Caco-2 (cell line): ENCODE measurements around the gene COL11A2. TPM values are rescaled to one million over a fixed set of nuclear protein-coding genes. Genes with fewer than 3 reads are reported as not detected.

ENCODE experiments used
- BruUV-seq: library from RNA; stranded (reverse); fragments of 400-500 nt; replicated peaks from 2 replicates; lab custom pipeline; 2021; lab: Mats Ljungman, UMichigan
- CTCF ChIA-PET: fragments of 300-600 bp; sonication (Branson Sonifier 250); formaldehyde crosslinking; loops from one replicate; lab custom pipeline; 2022; ENCODE audit warnings: antibody characterized with exemption; lab: Charles Lee
- POLR2A ChIA-PET: fragments of 300-600 bp; sonication (Branson Sonifier 250); formaldehyde crosslinking; loops from one replicate; lab custom pipeline; 2022; ENCODE audit warnings: antibody characterized with exemption; lab: Charles Lee
- DNase-seq, 2 experiments: peaks; one replicate each; pipeline versions ENCODE4 v3.0.0 to v3.0.0-alpha.2; 2020 to 2022
- H3K27me3 ChIP-seq: replicated peaks from 2 replicates; pipeline ENCODE4 v1.6.0; 2011; ENCODE audit warnings: low read length; ENCODE audit not compliant: control insufficient read depth, insufficient read depth
- H3K36me3 ChIP-seq: 2 replicates; pipeline ENCODE4 v1.5.1; 2011; ENCODE audit warnings: low read length; ENCODE audit not compliant: control insufficient read depth, insufficient read depth
- H3K4me1 ChIP-seq: fragments of 250-450 bp; sonication (Bioruptor Pico); 2 replicates; pipeline ENCODE4 v1.5.1; 2020; ENCODE audit warnings: mild to moderate bottlenecking
- H3K4me3 ChIP-seq: 2 replicates; pipeline ENCODE4 v1.5.1; 2011; ENCODE audit warnings: low read depth, mild to moderate bottlenecking, control low read depth, low read length
- H3K9me3 ChIP-seq: fragments of 250-450 bp; sonication (Bioruptor Pico); 2 replicates; pipeline ENCODE4 v1.5.1; 2020; ENCODE audit warnings: mild to moderate bottlenecking, moderate library complexity
- H3K27ac Mint-ChIP-seq: one replicate; pipeline ENCODE4 v1.8.0; 2022; ENCODE audit warnings: mixed read lengths; ENCODE audit not compliant: unreplicated experiment
- H3K27me3 Mint-ChIP-seq: one replicate; pipeline ENCODE4 v1.8.0; 2022; ENCODE audit warnings: mixed read lengths; ENCODE audit not compliant: insufficient read depth, unreplicated experiment
- H3K36me3 Mint-ChIP-seq: one replicate; pipeline ENCODE4 v1.8.0; 2022; ENCODE audit warnings: mild to moderate bottlenecking, mixed read lengths; ENCODE audit not compliant: insufficient read depth, unreplicated experiment
- H3K4me1 Mint-ChIP-seq: one replicate; pipeline ENCODE4 v1.8.0; 2022; ENCODE audit warnings: low read depth, mixed read lengths; ENCODE audit not compliant: unreplicated experiment
- H3K4me3 Mint-ChIP-seq: one replicate; pipeline ENCODE4 v1.8.0; 2022; ENCODE audit warnings: mild to moderate bottlenecking, moderate library complexity, mixed read lengths; ENCODE audit not compliant: unreplicated experiment
- H3K9me3 Mint-ChIP-seq: one replicate; pipeline ENCODE4 v1.8.0; 2022; ENCODE audit warnings: mixed read lengths; ENCODE audit not compliant: unreplicated experiment
- CTCF ChIP-seq, 2 experiments: fragments of 200-600 bp in 1 of 2; IDR thresholded peaks; 1 replicate in 1 of 2; 2 replicates in 1 of 2; pipeline versions ENCODE4 v1.5.1 to v1.8.0; 2011 to 2022; ENCODE audit warnings: antibody characterized with exemption in 1 of 2, control low read depth in 1 of 2, inconsistent platforms in 1 of 2, low read depth in 1 of 2, low read length in 1 of 2, mild to moderate bottlenecking in 1 of 2, moderate library complexity in 1 of 2; ENCODE audit not compliant: insufficient read depth in 1 of 2, severe bottlenecking in 1 of 2, unreplicated experiment in 1 of 2
- intact Hi-C: fragments of 100-400 bp; cut with micrococcal nuclease; formaldehyde crosslinking; loops from one replicate; pipeline ENCODE4 v1.10.0; 2022; ENCODE audit not compliant: unreplicated experiment
- total RNA-seq: library from RNA; stranded (reverse); gene quantifications from 2 replicates; pipeline ENCODE4 v1.2.3, GENCODE V29; 2022

COL11A2 gene
- total RNA-seq, 1 experiment from 2014 or later, result 1.3 TPM

- H3K27me3 Mint-ChIP-seq, result peaks cover 9% of the 10 kb centered on the region
- POLR2A ChIA-PET, result interaction anchor here (0.6 kb wide), 1 partner anchor 193 kb away, joined by 4 read pairs; no protein-coding TSS in a partner anchor
- no peak overlapping the region for H3K27ac Mint-ChIP-seq
- H3K36me3 ChIP-seq, result no peaks in the 10 kb centered on the region
- no peak overlapping the region for H3K4me3 Mint-ChIP-seq
- TF ChIP-seq CTCF (IDR thresholded peaks at IDR 0.05; ENCODE audit: insufficient read depth in 1 of 2, low read depth in 1 of 2, low read length in 1 of 2, severe bottlenecking in 1 of 2, unreplicated experiment in 1 of 2), result no peak
- H3K36me3 Mint-ChIP-seq, result no peaks in the 10 kb centered on the region
- CTCF ChIA-PET, result interaction anchor here (1.0 kb wide), 1 partner anchor 8 kb away, joined by 3 read pairs; no protein-coding TSS in a partner anchor
- intact Hi-C loops, result no loop called here
- H3K4me3 ChIP-seq, result no peak overlapping the region
- no TSS peak for BruUV-seq
- H3K4me1 Mint-ChIP-seq, result peaks cover 12% of the 10 kb centered on the region
- H3K27me3 ChIP-seq, result no peaks in the 10 kb centered on the region; the same call in 1 of the 2 replicates
- H3K9me3 Mint-ChIP-seq, result no peaks in the 10 kb centered on the region
- no peaks in the 10 kb centered on the region for H3K9me3 ChIP-seq
- DNase-seq, result no peak
- H3K4me1 ChIP-seq, result no peaks in the 10 kb centered on the region
Observed at GRCh38 chr6:33164176-33164575, 28.1 kb downstream of the COL11A2 start.

DNA sequence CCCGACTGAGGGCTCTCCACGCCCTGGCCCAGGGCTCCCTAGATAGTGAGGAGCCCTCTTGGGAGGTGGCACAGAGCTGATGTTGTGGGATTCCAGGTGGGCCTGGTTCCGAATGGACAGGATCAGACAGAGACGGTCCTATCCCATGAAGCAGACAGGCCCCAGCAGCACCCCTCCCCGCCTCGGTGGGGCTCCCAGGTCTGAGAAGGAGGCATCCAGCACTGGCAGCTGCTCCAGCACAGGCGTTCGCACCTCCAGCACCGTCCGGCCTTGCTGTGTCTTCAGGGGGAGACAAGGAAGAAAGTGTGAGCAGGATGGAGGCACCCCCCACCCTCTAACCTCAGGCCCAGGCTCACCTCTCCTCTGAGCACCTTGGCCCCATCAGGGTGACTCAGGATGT lies 28.7 kb downstream of the COL11A2 start:
- no peaks in the 10 kb centered on the region for H3K9me3 ChIP-seq
- CTCF ChIA-PET, result no interaction called here
- no peak overlapping the region for H3K4me3 ChIP-seq
- TF ChIP-seq CTCF (IDR thresholded peaks at IDR 0.05; ENCODE audit: insufficient read depth in 1 of 2, low read depth in 1 of 2, low read length in 1 of 2, severe bottlenecking in 1 of 2, unreplicated experiment in 1 of 2), result no peak
- H3K4me1 Mint-ChIP-seq, result peaks cover 12% of the 10 kb centered on the region
- no peaks in the 10 kb centered on the region for H3K36me3 ChIP-seq
- intact Hi-C loops, result no loop called here
- DNase-seq, result no peak
- H3K27me3 ChIP-seq, result no peaks in the 10 kb centered on the region; the same call in 1 of the 2 replicates
- H3K4me3 Mint-ChIP-seq, result no peak overlapping the region
- H3K27ac Mint-ChIP-seq, result no peak overlapping the region
- H3K4me1 ChIP-seq, result no peaks in the 10 kb centered on the region
- no peaks in the 10 kb centered on the region for H3K36me3 Mint-ChIP-seq
- BruUV-seq, result no TSS peak
- H3K27me3 Mint-ChIP-seq, result peaks cover 8% of the 10 kb centered on the region
- POLR2A ChIA-PET, result no interaction called here
- no peaks in the 10 kb centered on the region for H3K9me3 Mint-ChIP-seq

GRCh38 chr6:33161354-33162331 lies 30.6 kb downstream of the COL11A2 start:
- no peaks in the 10 kb centered on the region for H3K4me1 ChIP-seq
- peak; percentile 85 to 92 for TF ChIP-seq CTCF (IDR thresholded peaks at IDR 0.05; ENCODE audit: insufficient read depth in 1 of 2, low read depth in 1 of 2, low read length in 1 of 2, severe bottlenecking in 1 of 2, unreplicated experiment in 1 of 2)
- H3K27me3 ChIP-seq, result no peaks in the 10 kb centered on the region; the same call in 1 of the 2 replicates
- peak overlapping the region; percentile 65 for H3K27ac Mint-ChIP-seq
- peak overlapping the region; percentile 50 for H3K4me3 ChIP-seq
- peak overlapping the region; percentile 80 for H3K4me3 Mint-ChIP-seq
- DNase-seq, result peak; percentile 65 to 86
- intact Hi-C loops, result loop anchor here (1.0 kb wide), 2 partner anchors 36 to 87 kb away; no protein-coding TSS in a partner anchor
- no TSS peak for BruUV-seq
- H3K36me3 ChIP-seq, result no peaks in the 10 kb centered on the region
- H3K27me3 Mint-ChIP-seq, result peaks cover 8% of the 10 kb centered on the region
- ChIA-PET POLR2A (no interaction called here), CTCF (interaction anchor here (0.6 to 1.5 kb wide), 5 partner anchors 11 to 87 kb away, joined by 4 to 8 read pairs (median 5); no protein-coding TSS in a partner anchor)
- no peaks in the 10 kb centered on the region for H3K36me3 Mint-ChIP-seq
- no peaks in the 10 kb centered on the region for H3K9me3 Mint-ChIP-seq
- no peaks in the 10 kb centered on the region for H3K9me3 ChIP-seq
- peaks cover 12% of the 10 kb centered on the region for H3K4me1 Mint-ChIP-seq
